Anterior cingulate cortex (tissue), 58 donors: Measurements from ENCODE around the gene PPM1H.
"Not testable (repeated sequence)": the region's sequence is repeated elsewhere in the genome, so short reads cannot be mapped to it uniquely, and the experiment has no call there.

Experiments used
- DNase-seq, 58 donors: peaks; one replicate each; lab custom pipeline; 2025; lab: John Stamatoyannopoulos, UW

The PPM1H gene

GRCh38 chr12:62879228-62879627, 55.7 kb downstream of the PPM1H start:
- not testable (repeated sequence) for DNase-seq

- DNase-seq, result no peak
Observed at GRCh38 chr12:62878211-62878610, 56.7 kb downstream of the PPM1H start.

GRCh38 chr12:62876938-62877548, 57.9 kb downstream of the PPM1H start:
- DNase-seq, result peak in 10 of 58 donors; percentile 8 to 58 (median 30)

- DNase-seq, result no peak
Observed at GRCh38 chr12:62873826-62874448, 61.0 kb downstream of the PPM1H start.

- DNase-seq, result no peak
Observed at GRCh38 chr12:62873116-62873825, 61.7 kb downstream of the PPM1H start.

- DNase-seq, result no peak
Observed at GRCh38 chr12:62868820-62869219, 66.1 kb downstream of the PPM1H start.

GRCh38 chr12:62866451-62867082, 68.4 kb downstream of the PPM1H start:
- DNase-seq, result no peak

- peak in 5 of 58 donors; percentile 10 to 43 (median 12) for DNase-seq
Observed at GRCh38 chr12:62865937-62866336, 69.0 kb downstream of the PPM1H start.

- DNase-seq, result peak in 16 of 58 donors; percentile 2 to 64 (median 17)
Observed at GRCh38 chr12:62865065-62865464, 69.9 kb downstream of the PPM1H start.

GRCh38 chr12:62862259-62862881, 72.6 kb downstream of the PPM1H start:
- no peak for DNase-seq

GRCh38 chr12:62861586-62861985, 73.4 kb downstream of the PPM1H start:
- DNase-seq, result peak in 25 of 58 donors; percentile 3 to 54 (median 19)

GRCh38 chr12:62860501-62861411, 74.2 kb downstream of the PPM1H start:
- DNase-seq, result peak in 1 of 58 donors; percentile 14

- no peak for DNase-seq
Observed at GRCh38 chr12:62860020-62860419, 74.9 kb downstream of the PPM1H start.

- DNase-seq, result no peak
Observed at GRCh38 chr12:62859321-62859737, 75.6 kb downstream of the PPM1H start.

- no peak for DNase-seq
Observed at GRCh38 chr12:62856454-62856853, 78.5 kb downstream of the PPM1H start.

- DNase-seq, result no peak
Observed at GRCh38 chr12:62854024-62854423, 80.9 kb downstream of the PPM1H start.

- DNase-seq, result no peak
Observed at GRCh38 chr12:62849398-62849797, 85.6 kb downstream of the PPM1H start.

- no peak for DNase-seq
Observed at GRCh38 chr12:62848418-62848817, 86.5 kb downstream of the PPM1H start.

- DNase-seq, result no peak
Observed at GRCh38 chr12:62847709-62848108, 87.2 kb downstream of the PPM1H start.

- no peak for DNase-seq
Observed at GRCh38 chr12:62846491-62846890, 88.5 kb downstream of the PPM1H start.
